Forelimb muscle (tissue), 1 donor: Measurements from ENCODE around the gene CAGE1. TPM values are rescaled to one million over a fixed set of nuclear protein-coding genes. Genes with fewer than 3 reads are reported as not detected.
"Not testable (repeated sequence)": the region's sequence is repeated elsewhere in the genome, so short reads cannot be mapped to it uniquely, and the experiment has no call there.

ENCODE experiments used
- DNase-seq: peaks from one replicate; pipeline ENCODE4 v3.0.0-alpha.2; 2013; ENCODE audit warnings: low read depth
- polyA plus RNA-seq: library from polyadenylated mRNA; unstranded; fragments of 120-200 nt; gene quantifications from one replicate; pipeline ENCODE4 v1.2.1, GENCODE V29; 2013; ENCODE audit not compliant: insufficient read length

Gene CAGE1
- polyA plus RNA-seq, 1 donor, result 0.10 TPM

GRCh38 chr6:7339007-7339732, 50.4 kb downstream of the CAGE1 start:
- not testable (repeated sequence) for DNase-seq

- DNase-seq, result no peak
These were observed 51.5 kb downstream of the CAGE1 start for GRCh38 chr6:7338031-7338430.

- no peak for DNase-seq
These were observed 54.0 kb downstream of the CAGE1 start for GRCh38 chr6:7335519-7335918.

GRCh38 chr6:7334685-7335084, 54.9 kb downstream of the CAGE1 start:
- DNase-seq, result no peak

- no peak for DNase-seq
These were observed 57.3 kb downstream of the CAGE1 start for GRCh38 chr6:7332090-7332745.

DNA sequence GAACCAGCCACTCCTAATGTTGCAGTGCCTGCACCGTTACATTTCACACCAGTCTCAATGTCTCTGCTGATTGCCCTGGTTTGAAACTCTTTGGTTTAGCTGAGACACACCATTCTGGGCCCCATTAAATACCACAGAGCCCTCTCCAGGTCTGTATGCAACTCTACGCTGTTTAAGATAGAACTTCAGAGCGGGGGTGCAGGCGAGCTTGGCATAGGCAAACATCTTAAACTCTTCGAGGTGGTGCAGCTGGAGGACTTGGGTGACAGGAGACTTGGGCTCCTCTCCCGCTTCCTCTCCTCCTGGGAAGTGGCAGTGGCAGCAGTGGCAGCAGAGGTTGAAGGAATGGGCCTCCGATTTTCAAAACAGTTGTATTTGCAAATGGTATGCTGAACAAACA, 58.1 kb downstream of the CAGE1 start:
- no peak for DNase-seq

- no peak for DNase-seq
These were observed 61.3 kb downstream of the CAGE1 start for GRCh38 chr6:7328243-7328642.

GRCh38 chr6:7325750-7326149, 63.8 kb downstream of the CAGE1 start:
- DNase-seq, result no peak

GRCh38 chr6:7324520-7324919, 65.0 kb downstream of the CAGE1 start:
- DNase-seq, result peak; percentile 19

DNA sequence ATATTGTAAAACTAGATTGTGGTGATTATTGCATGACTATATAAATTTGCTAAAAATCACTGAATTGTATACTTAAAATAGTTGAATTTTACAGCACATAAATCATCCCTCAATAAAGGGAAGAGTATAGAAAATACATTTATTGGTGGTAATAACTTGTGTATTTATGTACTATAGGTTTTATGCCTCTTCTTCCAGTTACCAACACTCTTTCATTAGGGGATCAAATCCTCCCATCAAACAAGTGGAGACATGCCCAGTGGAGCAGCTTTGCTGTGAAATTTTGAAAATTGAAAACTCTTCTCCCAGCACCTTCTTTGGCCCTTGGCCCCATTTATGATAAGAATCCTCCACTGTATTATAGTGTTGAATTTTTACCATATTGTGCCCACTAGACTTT, 66.5 kb downstream of the CAGE1 start:
- DNase-seq, result no peak

DNA sequence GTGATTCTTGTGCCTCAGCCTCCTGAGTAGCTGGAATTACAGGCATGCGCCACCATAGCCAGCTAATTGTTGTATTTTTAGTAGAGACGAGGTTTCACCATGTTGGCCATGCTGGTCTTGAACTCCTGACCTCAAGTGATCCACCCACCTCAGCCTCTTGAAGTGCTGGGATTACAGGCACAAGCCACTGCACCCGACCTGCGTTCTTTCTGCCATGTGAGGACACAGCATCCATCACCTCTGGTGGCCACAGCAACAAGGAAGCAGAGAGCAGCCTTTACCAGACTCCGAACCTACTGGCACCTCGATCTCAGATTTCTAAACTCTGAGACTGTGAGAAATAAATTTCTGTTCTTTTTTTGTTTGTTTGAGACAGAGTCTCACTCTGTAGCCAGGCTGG, 67.7 kb downstream of the CAGE1 start:
- not testable (repeated sequence) for DNase-seq

- DNase-seq, result not testable (repeated sequence)
These were observed 70.1 kb downstream of the CAGE1 start for GRCh38 chr6:7319406-7319805.

GRCh38 chr6:7317538-7317937, 72.0 kb downstream of the CAGE1 start:
- no peak for DNase-seq

DNA sequence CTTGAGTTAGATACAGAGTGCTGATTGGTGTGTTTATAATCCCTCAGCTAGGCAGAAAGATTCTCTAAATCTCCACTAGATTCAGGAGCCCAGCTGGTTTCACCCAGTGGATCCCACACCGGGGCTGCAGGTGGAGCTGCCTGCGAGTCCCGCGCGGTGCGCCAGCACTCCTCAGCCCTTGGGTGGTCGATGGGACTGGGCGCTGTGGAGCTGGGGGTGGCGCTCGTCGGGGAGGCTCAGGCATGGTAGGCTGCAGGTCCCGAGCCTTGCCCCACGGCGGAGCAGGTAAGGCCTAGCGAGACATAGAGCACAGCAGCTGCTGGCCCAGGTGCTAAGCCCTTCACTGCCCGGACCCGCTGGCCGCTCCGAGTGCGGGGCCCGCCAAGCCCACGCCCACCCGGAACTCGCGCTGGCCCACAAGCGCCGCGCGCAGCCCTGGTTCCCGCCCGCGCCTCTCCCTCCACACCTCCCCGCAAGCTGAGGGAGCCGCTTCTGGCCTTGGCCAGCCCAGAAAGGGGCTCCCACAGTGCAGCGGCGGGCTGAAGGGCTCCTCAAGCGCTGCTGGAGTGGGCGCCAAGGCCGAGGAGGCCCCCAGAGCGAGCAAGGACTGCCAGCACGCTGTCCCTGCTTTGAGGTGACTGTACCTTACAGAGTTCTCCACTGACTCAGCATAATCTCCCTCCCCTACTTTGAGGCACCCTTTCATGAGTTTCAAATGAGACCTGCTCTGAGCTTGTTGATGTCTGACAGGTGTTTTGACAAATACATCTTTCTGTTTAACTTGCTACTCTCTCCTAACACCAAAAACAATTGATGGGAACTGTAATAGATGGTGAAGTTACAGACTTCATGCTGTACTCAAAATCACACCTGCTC, 72.6 kb downstream of the CAGE1 start:
- DNase-seq, result no peak

GRCh38 chr6:7315948-7316365, 73.6 kb downstream of the CAGE1 start:
- no peak for DNase-seq

- DNase-seq, result not testable (repeated sequence)
These were observed 74.2 kb downstream of the CAGE1 start for GRCh38 chr6:7315087-7315947.

GRCh38 chr6:7314414-7314813, 75.1 kb downstream of the CAGE1 start:
- DNase-seq, result no peak

DNA sequence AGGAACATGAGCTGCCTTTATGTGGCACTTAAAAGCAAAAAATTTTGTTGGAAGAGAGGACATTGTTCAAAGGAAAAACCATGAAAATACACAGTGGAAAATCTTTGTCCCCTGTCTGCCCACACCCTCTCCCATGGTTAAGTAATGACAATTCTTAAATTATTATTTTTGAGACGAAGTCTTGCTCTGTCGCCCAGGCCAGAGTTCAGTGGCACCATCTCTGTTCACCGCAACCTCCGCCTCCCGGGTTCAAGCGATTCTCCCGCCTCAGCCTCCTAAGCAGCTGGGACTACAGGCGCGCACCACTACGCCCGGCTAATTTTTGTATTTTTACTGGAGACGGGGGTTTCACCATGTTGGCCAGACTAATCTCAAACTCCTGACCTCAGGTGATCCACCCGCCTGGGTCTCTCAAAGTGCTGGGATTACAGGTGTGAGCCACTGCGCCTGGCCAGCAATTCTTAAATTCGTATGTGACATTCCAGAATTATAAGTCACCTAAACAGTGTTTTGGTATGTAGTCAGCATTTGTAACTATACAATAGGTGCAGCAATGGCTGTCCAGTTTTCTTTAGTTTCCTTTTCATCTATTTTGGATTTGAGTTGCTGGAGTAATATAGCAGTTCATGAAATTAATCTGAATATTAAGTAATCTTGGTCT, 75.9 kb downstream of the CAGE1 start:
- DNase-seq, result no peak

GRCh38 chr6:7312616-7313504, 76.7 kb downstream of the CAGE1 start, which contains the start of gene SSR1:
Gene SSR1 (minus strand): TSS chr6:7313199. CDS start chr6:7313120, 79 bp downstream.
- DNase-seq, result peak; percentile 84
